ENCODE data around the gene CLNK.
"Not testable (repeated sequence)": the region's sequence is repeated elsewhere in the genome, so short reads cannot be mapped to it uniquely, and the experiment has no call there.

CLNK gene

GRCh38 chr4:10661047-10661446, 23.5 kb downstream of the CLNK start:
- DNase-seq (ENCODE audit: low spot score), result no peak

GRCh38 chr4:10659251-10659650, 25.3 kb downstream of the CLNK start:
- DNase-seq (ENCODE audit: low spot score), result no peak

- no peak for DNase-seq (ENCODE audit: low spot score)
Measured at GRCh38 chr4:10656988-10657387, 27.6 kb downstream of the CLNK start.

- no peak for DNase-seq (ENCODE audit: low spot score)
Measured at GRCh38 chr4:10656420-10656819, 28.1 kb downstream of the CLNK start.

GRCh38 chr4:10655968-10656367, 28.6 kb downstream of the CLNK start:
- peak; percentile 83 for DNase-seq (ENCODE audit: low spot score)

GRCh38 chr4:10648479-10648878, 36.1 kb downstream of the CLNK start:
- no peak for DNase-seq (ENCODE audit: low spot score)

- no peak for DNase-seq (ENCODE audit: low spot score)
Measured at GRCh38 chr4:10647846-10648245, 36.7 kb downstream of the CLNK start.

- no peak for DNase-seq (ENCODE audit: low spot score)
Measured at GRCh38 chr4:10643600-10644425, 40.8 kb downstream of the CLNK start.

GRCh38 chr4:10640561-10641201, 43.9 kb downstream of the CLNK start:
- DNase-seq (ENCODE audit: low spot score), result no peak

GRCh38 chr4:10639664-10640063, 44.9 kb downstream of the CLNK start:
- DNase-seq (ENCODE audit: low spot score), result no peak

- peak; percentile 33 for DNase-seq (ENCODE audit: low spot score)
Measured at GRCh38 chr4:10639100-10639499, 45.5 kb downstream of the CLNK start.

- DNase-seq (ENCODE audit: low spot score), result no peak
Measured at GRCh38 chr4:10635091-10635490, 49.5 kb downstream of the CLNK start.

GRCh38 chr4:10629394-10629793, 55.2 kb downstream of the CLNK start:
- no peak for DNase-seq (ENCODE audit: low spot score)

- DNase-seq (ENCODE audit: low spot score), result no peak
Measured at GRCh38 chr4:10625131-10625530, 59.4 kb downstream of the CLNK start.

GRCh38 chr4:10623862-10624261, 60.7 kb downstream of the CLNK start:
- DNase-seq (ENCODE audit: low spot score), result no peak

GRCh38 chr4:10623241-10623640, 61.3 kb downstream of the CLNK start:
- DNase-seq (ENCODE audit: low spot score), result no peak

- DNase-seq (ENCODE audit: low spot score), result no peak
Measured at GRCh38 chr4:10622728-10623127, 61.8 kb downstream of the CLNK start.

GRCh38 chr4:10620935-10621488, 63.6 kb downstream of the CLNK start:
- no peak for DNase-seq (ENCODE audit: low spot score)

GRCh38 chr4:10619855-10620254, 64.7 kb downstream of the CLNK start:
- DNase-seq (ENCODE audit: low spot score), result no peak

- DNase-seq (ENCODE audit: low spot score), result no peak
Measured at GRCh38 chr4:10619220-10619619, 65.3 kb downstream of the CLNK start.

GRCh38 chr4:10614926-10615325, 69.6 kb downstream of the CLNK start:
- not testable (repeated sequence) for DNase-seq (ENCODE audit: low spot score)

GRCh38 chr4:10613926-10614478, 70.6 kb downstream of the CLNK start:
- no peak for DNase-seq (ENCODE audit: low spot score)

GRCh38 chr4:10612476-10612875, 72.1 kb downstream of the CLNK start:
- DNase-seq (ENCODE audit: low spot score), result no peak
